Activated CD4-positive, alpha-beta T cell treated with anti-CD3 and anti-CD28 coated beads, Interleukin-2, amount 50 U/mL, for 4 hours (primary cell): Measurements from ENCODE around the gene KNCN.

Source experiments
- DNase-seq, 2 experiments: peaks; one replicate each; pipeline ENCODE4 v3.0.0-alpha.2; 2020

KNCN gene

DNA sequence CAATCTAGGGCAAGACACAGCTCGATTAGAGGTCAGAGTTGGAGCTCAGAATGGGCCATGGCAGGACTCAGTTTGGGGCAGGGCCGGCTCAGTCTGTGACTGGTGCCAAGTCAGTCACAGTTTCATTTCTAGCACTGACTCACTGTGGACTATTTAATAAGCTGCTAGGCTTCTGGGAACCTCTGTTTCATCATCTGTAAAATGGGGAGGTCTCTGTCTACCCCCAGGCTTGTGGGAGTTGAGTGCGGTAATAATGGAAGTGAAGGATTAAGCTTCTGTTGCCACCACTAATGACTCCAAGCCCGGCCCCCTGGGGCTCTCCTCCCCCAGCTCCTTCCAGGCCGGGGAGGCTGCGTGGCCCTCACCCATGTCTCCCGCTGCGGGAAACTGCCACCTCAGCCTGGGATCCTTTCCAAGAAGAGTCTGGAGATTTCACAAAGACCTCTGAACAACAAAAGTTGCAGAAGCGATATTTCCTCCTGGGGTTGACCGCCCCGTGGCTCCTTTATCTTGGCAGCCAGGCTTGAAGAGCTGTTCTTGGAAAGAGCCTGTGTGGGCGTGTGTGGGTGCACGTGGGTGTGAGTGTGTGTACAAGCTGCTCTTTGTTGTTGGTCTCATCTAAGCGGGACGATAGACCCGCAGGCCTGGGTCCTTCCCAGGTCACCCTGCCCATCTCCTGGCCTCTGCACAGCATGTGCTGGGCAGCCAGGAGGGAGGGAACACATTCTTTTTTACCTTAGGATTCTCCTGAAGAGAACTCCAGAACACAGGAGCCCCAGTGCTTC is 29.1 kb downstream of the KNCN start:
- peak; percentile 18 to 21 for DNase-seq

DNA sequence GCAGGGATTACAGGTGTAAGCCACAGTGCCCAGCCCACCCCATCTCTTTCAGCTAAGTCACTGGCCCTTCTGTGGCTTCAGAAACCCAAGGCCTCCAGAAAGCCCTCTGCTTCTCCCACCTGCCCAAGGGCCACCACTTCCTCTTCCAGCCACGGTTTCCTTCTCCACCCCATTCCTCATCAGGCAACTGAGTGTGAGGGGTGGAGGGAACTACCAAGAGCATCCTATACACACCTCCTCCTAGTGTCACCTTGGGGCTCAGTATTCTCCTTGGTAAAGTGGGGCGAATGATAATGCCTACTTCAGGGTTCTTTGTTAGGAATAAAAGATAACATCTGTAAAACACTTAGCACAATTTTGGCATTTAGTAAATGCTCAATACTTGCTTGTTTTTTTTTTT is 30.0 kb downstream of the KNCN start:
- no peak for DNase-seq

DNA sequence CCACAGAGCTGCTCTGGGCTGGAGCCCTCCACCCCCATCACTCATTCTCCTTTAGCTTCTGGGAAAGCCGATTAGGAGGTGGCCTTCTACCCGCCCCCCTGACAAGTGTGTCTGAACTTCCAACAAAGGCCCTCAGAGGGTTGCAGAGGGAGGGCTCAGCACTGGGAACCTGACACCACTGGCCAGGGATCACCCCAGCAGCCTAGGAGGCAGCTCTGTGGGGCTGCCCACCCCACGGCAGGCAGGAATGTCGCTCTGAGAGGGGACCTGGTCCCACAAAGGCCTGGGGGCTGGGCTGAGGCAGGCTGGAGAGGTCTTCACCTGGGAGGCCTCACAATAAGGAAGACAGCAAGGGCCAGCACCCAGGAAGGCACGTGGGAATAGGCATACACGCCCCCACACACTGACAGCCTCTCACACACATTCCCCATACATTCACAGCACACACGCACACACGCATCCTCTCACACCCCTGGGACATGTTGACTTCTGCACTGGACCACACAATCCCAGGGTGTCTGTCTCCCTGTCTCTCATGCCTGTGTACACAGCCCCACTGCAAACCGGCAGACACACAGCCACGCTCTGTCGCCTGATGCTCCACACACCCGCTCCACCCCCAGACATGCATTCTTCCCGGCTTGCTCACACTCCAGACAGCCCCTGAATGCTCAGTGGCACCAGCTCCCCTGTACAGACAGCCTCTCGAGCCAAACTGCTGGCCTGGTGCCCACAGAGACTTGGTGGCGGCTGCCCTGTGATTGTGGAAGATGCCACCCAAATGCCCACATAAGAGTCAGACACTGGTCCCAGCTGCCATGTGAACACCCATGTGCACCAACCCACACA is 31.2 kb downstream of the KNCN start:
- no peak for DNase-seq

DNA sequence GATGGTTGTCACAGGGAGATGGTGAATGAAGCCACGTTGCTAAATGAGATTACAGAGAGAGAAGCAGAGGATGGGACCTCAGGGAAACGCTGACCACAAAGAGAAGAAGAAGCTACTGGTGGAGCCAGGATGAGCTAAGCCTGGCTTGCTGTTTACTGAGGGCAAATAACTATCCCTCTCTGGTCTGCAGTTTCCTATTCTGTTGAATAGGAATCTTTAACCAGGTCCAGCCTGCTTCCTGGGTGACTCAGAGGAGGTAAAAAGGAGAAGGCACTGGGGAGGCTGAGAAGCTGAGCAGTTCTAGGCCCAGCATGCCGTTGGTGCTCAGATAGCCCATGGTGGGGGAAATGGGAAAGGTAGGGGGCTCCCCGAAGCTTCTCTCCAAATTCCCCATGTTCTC is 32.2 kb downstream of the KNCN start:
- DNase-seq: no peak

DNA sequence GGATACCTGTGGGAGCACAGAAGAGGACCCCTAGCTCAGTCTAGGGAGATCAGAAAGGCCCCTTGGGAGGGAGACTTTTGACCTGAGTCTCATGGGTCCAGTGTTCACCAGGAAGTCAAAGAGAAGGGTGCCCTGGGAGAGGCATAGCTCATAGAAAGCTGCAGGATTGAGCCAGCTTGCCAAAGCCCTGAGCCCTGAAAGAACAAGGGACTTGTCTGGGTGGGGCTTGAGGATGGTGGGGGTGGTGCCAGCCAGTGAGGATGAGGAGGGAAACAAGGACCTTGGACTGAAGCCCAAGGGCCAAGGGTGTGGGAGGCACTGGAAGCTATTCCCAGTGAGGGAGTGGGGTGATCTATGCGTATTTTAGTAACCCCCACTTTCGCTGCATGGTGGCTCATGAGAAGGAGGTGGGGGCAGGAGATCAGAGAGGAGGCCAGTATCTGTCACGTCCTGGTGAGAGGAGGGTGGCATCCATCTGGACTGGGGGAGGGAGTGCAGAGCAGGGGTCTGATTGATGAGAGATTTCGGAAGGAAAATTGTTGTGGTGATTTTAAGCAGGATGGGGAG is 33.4 kb downstream of the KNCN start:
- DNase-seq: no peak

DNA sequence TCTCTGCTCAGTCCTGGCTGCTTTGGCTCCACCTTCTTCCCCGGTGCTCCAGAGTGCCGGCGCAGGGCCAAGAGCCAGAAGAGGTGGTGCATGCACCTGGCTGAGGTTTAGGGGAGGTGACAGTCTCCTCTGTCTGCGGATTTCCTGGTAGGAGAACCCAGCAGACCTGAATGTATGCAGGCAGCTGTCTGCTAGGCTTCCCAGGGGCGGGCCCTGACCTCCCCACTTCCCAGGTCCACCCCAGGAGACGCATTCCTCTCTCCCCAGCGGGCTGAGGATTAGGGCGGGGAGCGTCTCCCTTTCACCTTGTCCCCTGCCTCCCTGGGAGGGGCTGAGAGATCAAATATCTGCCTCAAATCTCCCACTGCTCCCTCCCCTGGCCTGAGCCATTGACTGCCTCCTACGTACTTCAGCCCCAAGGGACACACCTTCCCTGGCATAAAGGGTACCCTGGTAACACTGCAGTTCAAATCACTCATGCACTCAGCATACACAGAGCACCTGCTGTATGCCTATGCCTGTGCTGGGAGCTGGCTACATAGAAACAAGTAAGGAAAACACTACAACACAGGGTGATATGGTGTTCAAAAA is 34.3 kb downstream of the KNCN start:
- no peak for DNase-seq

DNA sequence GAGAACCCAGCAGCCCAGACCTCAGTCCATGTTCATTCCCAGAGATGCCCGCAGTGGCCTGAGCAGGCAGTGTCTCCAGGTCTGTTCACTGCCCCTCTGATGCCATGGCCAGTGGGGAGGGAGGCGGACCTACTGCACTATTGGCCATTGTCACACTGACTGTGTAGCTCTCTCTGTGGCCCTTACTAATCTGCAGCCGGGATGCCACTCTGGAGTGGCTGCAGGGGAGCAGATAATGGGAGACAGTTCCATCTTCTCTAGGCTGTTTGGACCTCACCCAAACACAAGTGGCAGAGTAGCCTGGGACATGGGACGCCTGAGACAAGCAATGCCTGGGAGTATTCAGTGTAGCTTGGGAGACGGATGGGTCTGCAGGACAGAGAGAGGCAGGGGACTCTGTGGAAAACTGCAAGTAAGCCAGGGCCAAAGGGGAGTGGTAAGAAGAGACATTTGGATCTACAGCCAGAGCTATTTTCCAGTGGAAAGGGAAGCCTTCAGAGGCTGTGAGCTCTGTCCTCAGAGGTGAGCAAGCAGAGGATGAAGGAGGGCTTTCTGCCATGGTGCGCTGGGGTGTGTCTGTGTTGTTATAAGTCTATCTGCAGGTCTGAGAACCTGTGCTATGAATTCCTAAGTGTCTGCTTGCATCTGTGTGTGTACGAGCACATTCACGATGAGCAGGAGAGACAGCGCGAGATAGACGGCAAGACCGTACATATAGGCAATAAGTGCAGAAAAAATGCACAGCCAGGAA is 35.1 kb downstream of the KNCN start:
- no peak for DNase-seq

DNA sequence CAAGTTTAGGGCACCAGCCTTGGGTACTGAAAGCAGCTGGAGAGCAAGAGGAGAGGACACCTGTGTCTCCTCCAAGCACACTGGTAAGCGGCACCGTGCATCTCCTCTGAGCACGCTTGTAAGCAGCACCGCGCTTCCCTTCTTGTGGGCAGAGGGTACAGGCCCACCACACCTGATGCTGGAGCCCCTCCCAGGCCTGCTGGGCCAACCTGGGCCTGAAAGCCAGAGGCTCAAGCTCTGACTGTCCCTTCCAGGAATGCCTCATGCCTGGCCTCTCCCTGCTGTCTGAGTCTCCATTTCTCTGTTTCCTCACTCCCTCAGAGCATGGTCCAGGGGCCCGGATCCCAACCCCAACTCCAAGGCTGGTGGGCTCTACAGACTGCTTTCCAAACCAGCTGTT is 35.9 kb downstream of the KNCN start:
- DNase-seq: no peak

DNA sequence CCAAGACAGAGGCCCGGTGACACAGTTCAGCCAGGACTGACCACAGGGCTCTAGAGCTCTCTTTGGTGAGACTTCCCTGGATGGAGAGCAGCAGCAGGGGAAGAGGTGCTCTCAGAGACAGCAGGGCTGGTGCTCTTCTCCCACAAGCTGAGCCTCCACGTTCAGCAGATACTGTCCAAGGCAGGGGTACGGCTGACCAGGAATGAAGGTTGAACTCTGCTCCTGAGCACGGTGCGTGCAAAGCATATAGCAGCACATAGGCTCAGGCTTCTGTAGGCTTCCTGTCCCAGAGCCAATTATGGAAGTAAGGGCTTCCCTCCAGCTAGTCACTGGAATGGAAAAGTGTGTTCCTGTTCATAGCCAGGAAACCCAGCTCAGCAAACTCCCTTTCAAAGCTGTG is 37.9 kb downstream of the KNCN start:
- DNase-seq: no peak

DNA sequence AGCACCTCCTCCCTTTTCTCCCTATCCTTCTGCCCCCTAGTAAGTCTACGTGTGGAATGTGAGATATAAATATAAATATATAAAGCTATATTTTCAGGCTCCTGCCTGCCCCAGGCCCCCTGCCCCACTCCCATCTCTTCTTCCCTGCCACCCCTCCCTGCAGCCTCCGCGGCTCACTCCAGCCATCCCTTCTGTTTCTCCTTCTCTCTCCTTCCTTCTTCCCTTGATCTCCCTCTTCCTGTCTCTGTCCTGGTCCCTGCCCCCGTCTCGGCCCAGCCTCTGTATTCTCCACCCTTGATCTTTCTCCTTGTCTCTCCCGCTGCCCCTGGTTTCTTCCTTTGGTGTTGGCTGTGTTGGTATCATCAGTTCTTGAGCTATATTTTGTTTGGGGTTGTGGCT is 38.7 kb downstream of the KNCN start:
- no peak for DNase-seq

DNA sequence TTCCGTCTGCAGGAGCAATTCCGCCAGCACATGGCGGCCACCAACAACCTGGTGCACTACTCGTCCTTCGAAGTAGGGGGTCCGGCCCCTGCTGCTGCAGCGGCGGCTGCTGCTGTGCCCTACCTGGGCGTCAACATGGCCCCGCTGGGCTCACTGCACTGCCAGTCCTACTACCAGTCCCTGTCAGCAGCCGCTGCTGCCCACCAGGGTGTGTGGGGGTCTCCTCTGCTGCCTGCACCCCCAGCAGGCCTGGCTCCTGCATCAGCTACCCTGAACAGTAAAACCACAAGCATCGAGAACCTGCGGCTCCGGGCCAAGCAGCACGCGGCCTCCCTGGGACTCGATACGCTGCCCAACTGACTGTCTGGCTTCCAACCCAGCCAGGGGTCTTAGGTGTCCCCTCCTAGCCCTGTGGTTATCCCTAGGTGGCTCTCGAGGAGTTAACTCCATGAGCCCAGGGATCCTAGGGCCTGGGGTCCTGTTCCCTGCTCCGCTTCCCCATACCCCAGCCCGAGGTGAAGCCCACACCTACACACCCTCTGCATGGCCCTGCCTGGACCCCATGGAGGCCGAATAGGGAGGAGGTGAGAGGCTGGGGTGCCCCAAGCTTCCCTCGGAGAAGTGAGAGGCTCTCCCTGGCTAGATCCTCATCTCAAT is 39.2 kb downstream of the KNCN start:
- DNase-seq: no peak

DNA sequence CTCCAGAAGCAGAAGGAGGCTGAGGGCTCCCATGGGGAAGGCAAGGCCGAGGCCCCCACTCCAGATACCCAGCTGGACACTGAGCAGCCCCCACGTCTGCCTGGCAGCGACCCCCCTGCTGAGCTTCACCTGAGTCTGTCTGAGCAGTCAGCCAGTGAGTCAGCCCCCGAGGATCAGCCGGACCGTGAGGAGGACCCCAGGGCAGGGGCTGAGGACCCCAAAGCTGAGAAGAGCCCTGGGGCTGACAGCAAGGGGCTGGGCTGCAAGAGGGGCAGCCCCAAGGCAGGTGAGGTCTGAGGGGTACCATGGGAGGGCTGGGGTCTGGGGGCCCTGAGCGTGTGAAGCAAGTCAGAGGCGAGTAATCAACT is 40.5 kb downstream of the KNCN start:
- no peak for DNase-seq

DNA sequence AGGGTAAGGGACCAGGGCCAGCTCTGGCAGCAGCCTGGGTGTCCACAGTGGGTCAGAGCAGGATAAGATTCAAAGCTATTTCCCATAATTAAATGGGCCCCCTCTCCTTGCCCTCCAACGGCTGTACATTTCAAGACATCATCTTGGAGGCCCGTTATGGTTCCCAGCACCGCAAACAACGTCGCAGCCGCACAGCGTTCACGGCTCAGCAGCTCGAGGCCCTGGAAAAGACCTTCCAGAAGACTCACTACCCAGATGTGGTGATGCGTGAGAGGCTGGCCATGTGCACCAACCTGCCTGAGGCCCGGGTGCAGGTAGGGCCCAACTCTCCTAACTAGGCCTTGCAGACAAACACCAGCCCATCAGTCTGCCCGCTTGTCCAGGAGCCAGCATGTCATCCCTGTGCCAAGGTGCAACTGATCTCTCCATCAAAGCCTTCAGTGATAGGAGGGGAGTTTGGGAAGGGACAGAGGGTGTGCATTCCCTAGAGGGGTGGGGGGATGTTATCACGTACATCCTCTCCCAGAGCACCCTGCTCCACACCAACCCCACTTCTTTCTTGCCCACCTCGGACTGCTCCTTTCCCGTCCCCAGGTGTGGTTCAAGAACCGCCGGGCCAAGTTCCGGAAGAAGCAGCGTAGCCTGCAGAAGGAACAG is 41.0 kb downstream of the KNCN start:
- no peak for DNase-seq

DNA sequence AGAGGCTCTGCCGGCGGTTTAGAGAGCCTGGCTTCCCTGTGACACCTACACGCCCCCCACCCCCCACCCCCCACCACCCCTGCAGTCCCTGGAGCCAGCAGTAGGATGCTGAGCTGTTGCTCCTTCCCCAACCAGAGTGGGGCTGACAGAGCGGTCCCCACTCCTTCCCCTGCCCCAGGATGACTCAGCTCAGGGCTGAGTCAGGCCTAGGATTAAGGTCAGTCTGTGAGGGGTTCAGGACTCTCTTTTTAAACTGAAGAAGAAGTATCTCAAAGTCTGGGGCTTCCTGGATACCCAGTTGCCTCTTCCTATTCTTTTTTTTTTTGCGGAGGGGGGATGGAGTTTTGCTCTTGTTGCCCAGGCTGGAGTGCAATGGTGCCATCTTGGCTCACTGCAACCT is 42.7 kb downstream of the KNCN start:
- no peak for DNase-seq

DNA sequence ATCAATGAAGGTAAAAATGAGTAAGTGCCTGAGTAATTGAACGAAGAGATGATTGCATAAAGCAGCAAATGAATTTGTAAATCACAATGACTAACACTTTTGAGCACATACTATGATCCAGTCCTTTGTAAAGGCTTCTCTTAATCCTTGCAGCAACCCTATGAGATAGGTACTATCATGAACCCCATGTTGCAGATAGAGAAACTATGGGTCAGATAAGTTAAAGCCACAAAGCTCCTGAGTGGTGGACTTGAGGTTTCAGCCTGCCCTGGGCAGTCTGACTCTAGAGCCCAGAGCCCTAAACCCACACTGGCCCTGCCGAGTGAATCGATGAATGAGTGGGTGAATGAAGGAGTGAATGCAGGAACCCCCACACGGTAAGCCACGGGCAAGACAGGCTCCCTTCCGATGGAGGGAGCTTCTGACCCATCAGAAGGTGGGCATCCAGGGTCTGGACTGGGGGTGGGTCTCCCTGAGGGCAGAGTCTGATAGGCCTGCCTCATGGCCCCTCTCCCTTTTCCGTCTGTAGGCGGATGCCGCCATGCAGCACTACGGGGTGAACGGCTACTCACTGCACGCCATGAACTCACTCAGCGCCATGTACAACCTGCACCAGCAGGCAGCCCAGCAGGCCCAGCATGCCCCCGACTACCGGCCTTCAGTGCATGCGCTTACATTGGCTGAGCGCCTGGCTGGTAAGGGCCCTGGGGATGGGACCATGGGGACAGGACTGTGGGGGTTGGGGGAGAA is 44.8 kb downstream of the KNCN start:
- DNase-seq: no peak

DNA sequence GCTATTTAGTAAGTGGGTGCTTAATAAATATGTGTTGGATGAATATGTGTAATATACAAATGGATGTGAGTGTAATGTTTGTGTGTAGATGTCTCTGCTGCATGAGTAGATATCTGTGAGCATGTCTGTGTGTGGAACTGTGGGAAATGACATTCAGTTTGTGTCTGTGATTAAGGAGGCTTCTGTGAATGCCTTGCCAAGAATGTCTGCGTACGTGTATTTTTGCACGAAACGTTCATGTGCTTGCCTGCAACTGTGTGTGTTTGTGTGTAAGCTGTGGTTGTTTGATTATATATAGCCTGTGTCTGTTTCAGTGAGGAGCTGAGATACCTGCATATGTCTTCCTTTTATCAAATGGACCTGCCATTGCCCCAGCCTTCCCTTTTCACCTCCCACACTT is 48.0 kb downstream of the KNCN start:
- DNase-seq: no peak

DNA sequence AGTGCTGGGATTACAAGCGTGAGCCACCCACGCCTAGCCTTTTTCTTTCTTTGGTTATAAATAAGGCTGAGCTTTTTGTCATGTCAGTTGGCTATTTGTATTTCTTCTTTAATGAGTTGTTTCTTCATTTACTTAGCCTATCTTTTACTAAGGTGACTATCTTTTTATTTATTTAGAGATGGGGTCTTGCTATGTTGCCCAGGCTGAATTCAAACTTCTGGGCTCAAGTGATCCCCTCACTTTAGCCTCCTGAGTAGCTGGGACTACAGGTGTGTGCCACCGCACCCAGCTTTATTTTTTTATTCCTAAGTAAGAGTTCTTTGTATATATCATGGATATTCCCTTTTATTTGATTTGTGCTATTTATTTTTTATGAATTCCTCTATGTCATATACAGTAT is 49.9 kb downstream of the KNCN start:
- DNase-seq: no peak

DNA sequence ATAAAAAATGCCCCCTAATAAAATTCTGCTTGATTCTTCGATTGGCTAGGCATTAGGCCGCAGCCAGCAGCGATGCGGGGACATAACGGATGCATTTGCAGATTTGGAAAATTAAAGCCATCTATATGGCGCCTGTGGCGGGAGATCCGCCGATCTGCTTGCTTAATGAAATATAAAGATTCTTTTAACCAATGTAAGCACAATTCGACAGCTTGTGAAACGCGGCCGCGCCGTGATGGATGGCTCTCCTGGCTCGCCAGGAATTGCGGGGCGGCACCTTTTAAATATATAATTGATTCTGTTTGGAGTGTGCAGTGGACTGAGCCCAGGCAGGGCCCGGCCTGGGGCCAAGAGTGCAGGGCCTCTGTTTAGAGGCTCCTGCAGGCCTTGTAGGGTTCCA is 53.8 kb downstream of the KNCN start:
- DNase-seq: no peak

DNA sequence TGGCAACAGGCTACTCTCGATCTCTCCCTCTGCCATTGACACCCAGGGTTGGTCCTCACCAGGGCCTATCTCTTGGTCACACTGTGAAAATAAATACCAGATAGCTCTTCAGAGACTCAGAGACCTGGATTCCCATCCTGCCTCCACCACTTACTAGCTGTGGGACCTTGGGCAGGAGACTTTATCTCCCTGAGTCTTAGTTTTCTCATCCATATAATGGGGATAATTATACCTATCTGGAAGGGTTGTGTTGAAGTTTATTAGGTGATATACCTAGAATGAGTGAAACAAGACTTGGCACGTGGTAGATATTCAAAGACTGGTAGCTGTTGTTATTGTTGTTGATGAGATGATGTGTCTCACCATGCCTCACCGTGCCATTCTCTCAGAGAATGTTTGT is 54.4 kb downstream of the KNCN start:
- no peak for DNase-seq

DNA sequence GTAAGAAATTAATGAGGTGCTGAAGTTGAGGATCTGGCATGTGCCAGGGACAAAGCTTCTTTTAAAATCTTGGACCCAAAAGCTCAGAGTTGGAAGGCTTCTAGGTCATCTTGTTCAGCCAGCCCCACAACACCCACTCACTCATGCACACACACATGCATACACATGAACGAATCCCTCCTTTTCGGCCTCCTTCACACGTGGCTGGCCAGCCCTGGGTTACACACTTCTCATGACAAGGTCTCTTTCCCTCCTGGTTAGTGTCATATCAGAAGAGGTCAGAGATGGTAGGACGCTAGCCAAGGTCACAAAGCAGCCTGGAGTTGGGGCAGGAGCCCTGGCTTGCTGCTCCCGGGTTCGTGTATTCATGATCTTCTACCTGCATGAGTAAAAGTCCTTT is 54.9 kb downstream of the KNCN start:
- no peak for DNase-seq

DNA sequence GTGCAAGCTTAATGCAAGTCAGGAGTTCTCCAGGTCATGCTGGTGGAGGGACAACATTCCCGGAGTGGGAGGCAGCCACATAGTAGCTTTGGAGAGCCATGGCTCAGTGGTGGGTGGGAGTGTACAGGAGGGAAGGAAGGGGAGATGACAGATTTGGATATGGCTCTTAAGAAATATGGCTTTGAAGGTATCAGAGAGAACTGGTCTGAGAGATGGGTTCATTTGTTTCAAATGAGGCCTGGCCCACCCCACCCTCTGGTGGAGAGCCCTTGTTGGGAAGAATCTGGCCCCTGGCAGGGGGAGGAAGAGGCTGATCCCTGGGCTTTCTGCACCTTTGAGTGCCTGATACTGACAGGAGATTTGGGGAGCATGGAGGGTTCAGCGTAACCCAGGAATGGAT is 55.7 kb downstream of the KNCN start:
- DNase-seq: no peak
